Measurements from ENCODE around the gene PDIA5.

- TF ChIP-seq, protein P1, sequence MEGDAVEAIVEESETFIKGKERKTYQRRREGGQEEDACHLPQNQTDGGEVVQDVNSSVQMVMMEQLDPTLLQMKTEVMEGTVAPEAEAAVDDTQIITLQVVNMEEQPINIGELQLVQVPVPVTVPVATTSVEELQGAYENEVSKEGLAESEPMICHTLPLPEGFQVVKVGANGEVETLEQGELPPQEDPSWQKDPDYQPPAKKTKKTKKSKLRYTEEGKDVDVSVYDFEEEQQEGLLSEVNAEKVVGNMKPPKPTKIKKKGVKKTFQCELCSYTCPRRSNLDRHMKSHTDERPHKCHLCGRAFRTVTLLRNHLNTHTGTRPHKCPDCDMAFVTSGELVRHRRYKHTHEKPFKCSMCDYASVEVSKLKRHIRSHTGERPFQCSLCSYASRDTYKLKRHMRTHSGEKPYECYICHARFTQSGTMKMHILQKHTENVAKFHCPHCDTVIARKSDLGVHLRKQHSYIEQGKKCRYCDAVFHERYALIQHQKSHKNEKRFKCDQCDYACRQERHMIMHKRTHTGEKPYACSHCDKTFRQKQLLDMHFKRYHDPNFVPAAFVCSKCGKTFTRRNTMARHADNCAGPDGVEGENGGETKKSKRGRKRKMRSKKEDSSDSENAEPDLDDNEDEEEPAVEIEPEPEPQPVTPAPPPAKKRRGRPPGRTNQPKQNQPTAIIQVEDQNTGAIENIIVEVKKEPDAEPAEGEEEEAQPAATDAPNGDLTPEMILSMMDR (IDR thresholded peaks at IDR 0.05; ENCODE audit: insufficient read depth, low read length) = no peak
- no peak for TF ChIP-seq POLR2AphosphoS5 (IDR thresholded peaks at IDR 0.05; ENCODE audit: low read depth)
- no peak for TF ChIP-seq REST (IDR thresholded peaks at IDR 0.05; ENCODE audit: insufficient replicate concordance, low read depth)
- TF ChIP-seq GABPA (IDR thresholded peaks at IDR 0.05; ENCODE audit: low read depth) = no peak
- TF ChIP-seq SPI1 (IDR thresholded peaks at IDR 0.05; ENCODE audit: borderline replicate concordance, low read depth) = no peak
Measured at GRCh38 chr3:123157209-123157597, 90.4 kb downstream of the PDIA5 start.
